Measurements from ENCODE around the gene PRXL2B. TPM values are rescaled to one million over a fixed set of nuclear protein-coding genes. Genes with fewer than 3 reads are reported as not detected.
A peak's percentile ranks its signal among the peaks of the same experiment; 100 is the strongest.

Gene PRXL2B
- total and polyA plus RNA-seq, 4 donors, result 4.6 to 10.2 (median 8.1) TPM

DNA sequence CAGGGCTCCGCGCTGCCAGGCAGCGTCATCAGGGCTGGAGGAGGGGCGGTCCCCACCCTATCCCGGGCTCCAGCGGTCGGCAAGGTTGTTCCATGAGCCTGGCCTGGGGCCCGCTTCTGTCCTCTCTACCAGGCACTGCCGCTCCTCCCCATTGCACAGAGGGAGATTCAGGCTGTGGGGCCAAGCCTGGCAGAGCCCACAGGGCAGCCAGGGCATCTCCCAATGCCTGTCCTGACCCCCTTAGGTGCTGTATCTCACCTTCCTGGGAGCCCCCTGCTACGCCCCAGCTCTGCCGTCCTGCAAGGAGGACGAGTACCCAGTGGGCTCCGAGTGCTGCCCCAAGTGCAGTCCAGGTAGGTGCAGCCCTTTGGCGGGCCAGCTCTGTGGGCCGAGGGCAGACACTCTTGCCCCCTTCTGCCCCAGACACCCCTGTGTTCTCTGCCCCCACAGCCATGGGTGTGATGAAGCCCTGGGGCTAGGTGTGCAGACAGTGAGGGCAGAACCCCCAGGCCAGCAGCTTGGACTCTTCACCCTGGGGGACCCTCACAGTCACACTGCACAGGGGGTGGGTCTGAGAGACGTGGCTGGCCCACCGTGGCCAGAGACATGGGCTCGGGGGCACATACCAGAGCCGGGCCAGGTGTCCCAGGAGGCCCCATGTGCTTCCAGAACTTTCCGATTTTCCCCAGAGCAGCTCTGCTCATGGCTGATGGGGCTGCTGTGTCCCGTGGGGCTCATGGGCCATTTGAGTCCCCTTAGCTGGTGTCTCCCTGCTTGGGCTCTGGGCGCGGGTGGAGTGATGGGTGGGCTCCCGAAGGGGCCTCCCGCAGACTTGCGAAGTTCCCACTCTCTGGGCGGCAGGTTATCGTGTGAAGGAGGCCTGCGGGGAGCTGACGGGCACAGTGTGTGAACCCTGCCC is 28.8 kb upstream of the PRXL2B start:
- Histone ChIP-seq H3K36me3 (ENCODE audit: control insufficient read depth in 4 of 4, insufficient read depth in 3 of 4, low read depth in 1 of 4, low read length in 3 of 4) (peaks cover 8 to 25% (median 11%) of the 10 kb centered on the region in 4 donors), H3K27ac (ENCODE audit: low read depth in 1 of 2, low read length in 2 of 2) (peak overlapping the region; percentile 83 to 96), H3K27me3 (ENCODE audit: control insufficient read depth in 4 of 4, insufficient read depth in 4 of 4, low read length in 3 of 4) (no peaks in the 10 kb centered on the region), H3K9me3 (ENCODE audit: control insufficient read depth in 4 of 4, low read length in 3 of 4) (no peaks in the 10 kb centered on the region), H3K4me3 (ENCODE audit: low read depth in 1 of 3, low read length in 3 of 3) (peak overlapping the region; percentile 54 to 83 (median 71)), H3K9ac (ENCODE audit: low read depth in 1 of 2, low read length in 2 of 2) (peak overlapping the region; percentile 85 to 99), H3K4me1 (ENCODE audit: control insufficient read depth in 4 of 4, insufficient read depth in 4 of 4, low read length in 3 of 4) (peaks cover 7 to 27% (median 19%) of the 10 kb centered on the region in 4 donors)
- TF ChIP-seq SP1 (IDR thresholded peaks at IDR 0.05), result peak; percentile 17
- TF ChIP-seq MAX (IDR thresholded peaks at IDR 0.05), result no peak
- peak in 1 of 2 donors; percentile 15 for TF ChIP-seq RAD21 (IDR thresholded peaks at IDR 0.05)
- no peak for TF ChIP-seq HNF4A (conservative IDR thresholded peaks at IDR 0.05)
- TF ChIP-seq JUND (IDR thresholded peaks at IDR 0.05), result no peak
- TF ChIP-seq EGR1 (IDR thresholded peaks at IDR 0.05; ENCODE audit: low read depth in 2 of 2), result no peak
- WGBS, result 76% methylated on average over 30 of the region's 30 CpGs
- no peak for DNase-seq (ENCODE audit: low spot score)

- no peak overlapping the region for H3K27ac ChIP-seq (ENCODE audit: low read depth in 1 of 2, low read length in 2 of 2)
- no peak for DNase-seq (ENCODE audit: low spot score)
- H3K9me3 ChIP-seq (ENCODE audit: control insufficient read depth in 4 of 4, low read length in 3 of 4), result no peaks in the 10 kb centered on the region
- H3K27me3 ChIP-seq (ENCODE audit: control insufficient read depth in 4 of 4, insufficient read depth in 4 of 4, low read length in 3 of 4), result no peaks in the 10 kb centered on the region
- TF ChIP-seq, protein P1, sequence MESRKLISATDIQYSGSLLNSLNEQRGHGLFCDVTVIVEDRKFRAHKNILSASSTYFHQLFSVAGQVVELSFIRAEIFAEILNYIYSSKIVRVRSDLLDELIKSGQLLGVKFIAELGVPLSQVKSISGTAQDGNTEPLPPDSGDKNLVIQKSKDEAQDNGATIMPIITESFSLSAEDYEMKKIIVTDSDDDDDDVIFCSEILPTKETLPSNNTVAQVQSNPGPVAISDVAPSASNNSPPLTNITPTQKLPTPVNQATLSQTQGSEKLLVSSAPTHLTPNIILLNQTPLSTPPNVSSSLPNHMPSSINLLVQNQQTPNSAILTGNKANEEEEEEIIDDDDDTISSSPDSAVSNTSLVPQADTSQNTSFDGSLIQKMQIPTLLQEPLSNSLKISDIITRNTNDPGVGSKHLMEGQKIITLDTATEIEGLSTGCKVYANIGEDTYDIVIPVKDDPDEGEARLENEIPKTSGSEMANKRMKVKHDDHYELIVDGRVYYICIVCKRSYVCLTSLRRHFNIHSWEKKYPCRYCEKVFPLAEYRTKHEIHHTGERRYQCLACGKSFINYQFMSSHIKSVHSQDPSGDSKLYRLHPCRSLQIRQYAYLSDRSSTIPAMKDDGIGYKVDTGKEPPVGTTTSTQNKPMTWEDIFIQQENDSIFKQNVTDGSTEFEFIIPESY (IDR thresholded peaks at IDR 0.05), result no peak
- no peak for TF ChIP-seq TAF1 (conservative IDR thresholded peaks at IDR 0.05)
- peaks cover 9 to 31% (median 13%) of the 10 kb centered on the region in 4 donors for H3K36me3 ChIP-seq (ENCODE audit: control insufficient read depth in 4 of 4, insufficient read depth in 3 of 4, low read depth in 1 of 4, low read length in 3 of 4)
- WGBS, result 94% methylated on average over 12 of the region's 12 CpGs
- no peak overlapping the region for H3K4me3 ChIP-seq (ENCODE audit: low read depth in 1 of 3, low read length in 3 of 3)
- H3K9ac ChIP-seq (ENCODE audit: low read depth in 1 of 2, low read length in 2 of 2), result no peak overlapping the region
- peaks cover 7 to 27% (median 19%) of the 10 kb centered on the region in 4 donors for H3K4me1 ChIP-seq (ENCODE audit: control insufficient read depth in 4 of 4, insufficient read depth in 4 of 4, low read length in 3 of 4)
Observed at GRCh38 chr1:2558420-2558819, 28.2 kb upstream of the PRXL2B start.

GRCh38 chr1:2558861-2559260 is 27.7 kb upstream of the PRXL2B start:
- no peak for DNase-seq (ENCODE audit: low spot score)
- Histone ChIP-seq H3K9ac (ENCODE audit: low read depth in 1 of 2, low read length in 2 of 2) (no peak overlapping the region), H3K27me3 (ENCODE audit: control insufficient read depth in 4 of 4, insufficient read depth in 4 of 4, low read length in 3 of 4) (no peaks in the 10 kb centered on the region), H3K4me1 (ENCODE audit: control insufficient read depth in 4 of 4, insufficient read depth in 4 of 4, low read length in 3 of 4) (peaks cover 7 to 27% (median 19%) of the 10 kb centered on the region in 4 donors), H3K4me3 (ENCODE audit: low read depth in 1 of 3, low read length in 3 of 3) (no peak overlapping the region), H3K27ac (ENCODE audit: low read depth in 1 of 2, low read length in 2 of 2) (no peak overlapping the region), H3K36me3 (ENCODE audit: control insufficient read depth in 4 of 4, insufficient read depth in 3 of 4, low read depth in 1 of 4, low read length in 3 of 4) (peaks cover 9 to 34% (median 14%) of the 10 kb centered on the region in 4 donors), H3K9me3 (ENCODE audit: control insufficient read depth in 4 of 4, low read length in 3 of 4) (no peaks in the 10 kb centered on the region)
- TF ChIP-seq HNF4A (conservative IDR thresholded peaks at IDR 0.05) (no peak), RXRA (IDR thresholded peaks at IDR 0.05) (no peak), HNF4G (IDR thresholded peaks at IDR 0.05) (no peak), MAX (IDR thresholded peaks at IDR 0.05) (no peak), JUND (IDR thresholded peaks at IDR 0.05) (no peak), EGR1 (IDR thresholded peaks at IDR 0.05; ENCODE audit: low read depth in 2 of 2) (no peak), REST (IDR thresholded peaks at IDR 0.05) (no peak), SP1 (IDR thresholded peaks at IDR 0.05) (no peak), YY1 (IDR thresholded peaks at IDR 0.05) (no peak), FOXA1 (IDR thresholded peaks at IDR 0.05) (no peak), GABPA (IDR thresholded peaks at IDR 0.05 in 1 of 2, conservative IDR thresholded peaks at IDR 0.05 in 1 of 2) (no peak), RAD21 (IDR thresholded peaks at IDR 0.05) (no peak), FOXA2 (IDR thresholded peaks at IDR 0.05) (no peak), NR2F2 (IDR thresholded peaks at IDR 0.05) (no peak), TAF1 (conservative IDR thresholded peaks at IDR 0.05) (no peak)
- TF ChIP-seq, protein P2, sequence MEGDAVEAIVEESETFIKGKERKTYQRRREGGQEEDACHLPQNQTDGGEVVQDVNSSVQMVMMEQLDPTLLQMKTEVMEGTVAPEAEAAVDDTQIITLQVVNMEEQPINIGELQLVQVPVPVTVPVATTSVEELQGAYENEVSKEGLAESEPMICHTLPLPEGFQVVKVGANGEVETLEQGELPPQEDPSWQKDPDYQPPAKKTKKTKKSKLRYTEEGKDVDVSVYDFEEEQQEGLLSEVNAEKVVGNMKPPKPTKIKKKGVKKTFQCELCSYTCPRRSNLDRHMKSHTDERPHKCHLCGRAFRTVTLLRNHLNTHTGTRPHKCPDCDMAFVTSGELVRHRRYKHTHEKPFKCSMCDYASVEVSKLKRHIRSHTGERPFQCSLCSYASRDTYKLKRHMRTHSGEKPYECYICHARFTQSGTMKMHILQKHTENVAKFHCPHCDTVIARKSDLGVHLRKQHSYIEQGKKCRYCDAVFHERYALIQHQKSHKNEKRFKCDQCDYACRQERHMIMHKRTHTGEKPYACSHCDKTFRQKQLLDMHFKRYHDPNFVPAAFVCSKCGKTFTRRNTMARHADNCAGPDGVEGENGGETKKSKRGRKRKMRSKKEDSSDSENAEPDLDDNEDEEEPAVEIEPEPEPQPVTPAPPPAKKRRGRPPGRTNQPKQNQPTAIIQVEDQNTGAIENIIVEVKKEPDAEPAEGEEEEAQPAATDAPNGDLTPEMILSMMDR (IDR thresholded peaks at IDR 0.05; ENCODE audit: low read depth, low read length, missing input control), result no peak
- TF ChIP-seq, protein P3, sequence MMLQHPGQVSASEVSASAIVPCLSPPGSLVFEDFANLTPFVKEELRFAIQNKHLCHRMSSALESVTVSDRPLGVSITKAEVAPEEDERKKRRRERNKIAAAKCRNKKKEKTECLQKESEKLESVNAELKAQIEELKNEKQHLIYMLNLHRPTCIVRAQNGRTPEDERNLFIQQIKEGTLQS (IDR thresholded peaks at IDR 0.05), result no peak
- WGBS, result 98% methylated on average over 6 of the region's 6 CpGs
